ENCODE data around the gene TBL1XR1.

TBL1XR1 gene

GRCh38 chr3:177061369-177061768 lies 135.9 kb downstream of the TBL1XR1 start:
- DNase-seq (ENCODE audit: extremely low read depth, insufficient read length): no peak
- no peak for TF ChIP-seq CTCF (IDR thresholded peaks at IDR 0.05; ENCODE audit: insufficient read depth, low read length, poor library complexity, severe bottlenecking)
- no peaks in the 10 kb centered on the region; the same call in 1 of the 2 replicates for H3K36me3 ChIP-seq (ENCODE audit: control insufficient read depth, insufficient read depth, low read length)
- no peak overlapping the region for H3K4me3 ChIP-seq (replicated peaks; ENCODE audit: low read depth, low read length)
- no peaks in the 10 kb centered on the region for H3K27me3 ChIP-seq (replicated peaks; ENCODE audit: control insufficient read depth, insufficient read depth, low read length)

- Histone ChIP-seq H3K36me3 (ENCODE audit: control insufficient read depth, insufficient read depth, low read length) (no peaks in the 10 kb centered on the region; the same call in 1 of the 2 replicates), H3K4me3 (replicated peaks; ENCODE audit: low read depth, low read length) (no peak overlapping the region), H3K27me3 (replicated peaks; ENCODE audit: control insufficient read depth, insufficient read depth, low read length) (no peaks in the 10 kb centered on the region)
- no peak for DNase-seq (ENCODE audit: extremely low read depth, insufficient read length)
- no peak for TF ChIP-seq CTCF (IDR thresholded peaks at IDR 0.05; ENCODE audit: insufficient read depth, low read length, poor library complexity, severe bottlenecking)
These were observed 136.8 kb downstream of the TBL1XR1 start for GRCh38 chr3:177060492-177060891.

- Histone ChIP-seq H3K27me3 (replicated peaks; ENCODE audit: control insufficient read depth, insufficient read depth, low read length) (no peaks in the 10 kb centered on the region), H3K4me3 (replicated peaks; ENCODE audit: low read depth, low read length) (no peak overlapping the region), H3K36me3 (ENCODE audit: control insufficient read depth, insufficient read depth, low read length) (no peaks in the 10 kb centered on the region; the same call in 1 of the 2 replicates)
- no peak for DNase-seq (ENCODE audit: extremely low read depth, insufficient read length)
- TF ChIP-seq CTCF (IDR thresholded peaks at IDR 0.05; ENCODE audit: insufficient read depth, low read length, poor library complexity, severe bottlenecking): no peak
These were observed 138.6 kb downstream of the TBL1XR1 start for GRCh38 chr3:177058648-177059047.

- no peaks in the 10 kb centered on the region for H3K27me3 ChIP-seq (replicated peaks; ENCODE audit: control insufficient read depth, insufficient read depth, low read length)
- no peak overlapping the region for H3K4me3 ChIP-seq (replicated peaks; ENCODE audit: low read depth, low read length)
- H3K36me3 ChIP-seq (ENCODE audit: control insufficient read depth, insufficient read depth, low read length): no peaks in the 10 kb centered on the region; the same call in none of the 2 replicates
- no peak for TF ChIP-seq CTCF (IDR thresholded peaks at IDR 0.05; ENCODE audit: insufficient read depth, low read length, poor library complexity, severe bottlenecking)
- DNase-seq (ENCODE audit: extremely low read depth, insufficient read length): peak; percentile 64
These were observed 139.5 kb downstream of the TBL1XR1 start for GRCh38 chr3:177057768-177058167.

GRCh38 chr3:177056927-177057326 lies 140.4 kb downstream of the TBL1XR1 start:
- Histone ChIP-seq H3K4me3 (replicated peaks; ENCODE audit: low read depth, low read length) (no peak overlapping the region), H3K27me3 (replicated peaks; ENCODE audit: control insufficient read depth, insufficient read depth, low read length) (no peaks in the 10 kb centered on the region), H3K36me3 (ENCODE audit: control insufficient read depth, insufficient read depth, low read length) (no peaks in the 10 kb centered on the region; the same call in 1 of the 2 replicates)
- no peak for TF ChIP-seq CTCF (IDR thresholded peaks at IDR 0.05; ENCODE audit: insufficient read depth, low read length, poor library complexity, severe bottlenecking)
- DNase-seq (ENCODE audit: extremely low read depth, insufficient read length): no peak

All from GM06990 (cell line).